Parathyroid adenoma (tissue), 2 donors: ENCODE measurements around the gene GALNT10.

Source experiments
- H2AFZ ChIP-seq: fragments of 300-600 bp; sonication (generic); one replicate; pipeline ENCODE4 v1.7.0; 2017; ENCODE audit warnings: antibody characterized with exemption, mild to moderate bottlenecking
- H3K27ac ChIP-seq: fragments of 300-600 bp; sonication (generic); one replicate; pipeline ENCODE4 v1.7.0; 2017
- H3K27me3 ChIP-seq: fragments of 300-600 bp; sonication (generic); one replicate; pipeline ENCODE4 v1.7.0; 2017; ENCODE audit warnings: low read length; ENCODE audit not compliant: control insufficient read depth, insufficient read depth
- H3K36me3 ChIP-seq: fragments of 300-600 bp; sonication (generic); one replicate; pipeline ENCODE4 v1.7.0; 2017; ENCODE audit warnings: low read length; ENCODE audit not compliant: control insufficient read depth, insufficient read depth
- H3K4me1 ChIP-seq: fragments of 300-600 bp; sonication (generic); one replicate; pipeline ENCODE4 v1.7.0; 2017; ENCODE audit warnings: control low read depth
- H3K4me2 ChIP-seq: fragments of 300-600 bp; sonication (generic); one replicate; pipeline ENCODE4 v1.7.0; 2017; ENCODE audit warnings: low read length
- H3K4me3 ChIP-seq: fragments of 300-600 bp; sonication (generic); one replicate; pipeline ENCODE4 v1.7.0; 2017; ENCODE audit warnings: low read depth, low read length
- H3K79me2 ChIP-seq: fragments of 300-600 bp; sonication (generic); one replicate; pipeline ENCODE4 v1.7.0; 2017; ENCODE audit warnings: control low read depth
- H3K9ac ChIP-seq: fragments of 300-600 bp; sonication (generic); one replicate; pipeline ENCODE4 v1.7.0; 2017; ENCODE audit warnings: mild to moderate bottlenecking
- H3K9me3 ChIP-seq: fragments of 300-600 bp; sonication (generic); one replicate; pipeline ENCODE4 v1.7.0; 2017; ENCODE audit warnings: low read length; ENCODE audit not compliant: control insufficient read depth
- CTCF ChIP-seq: fragments of 300-600 bp; sonication (generic); IDR thresholded peaks from one replicate; pipeline ENCODE4 v1.7.0; 2017; ENCODE audit warnings: antibody characterized with exemption, mild to moderate bottlenecking
- donor health status: primary hyperparathyroidism.

GALNT10 gene

GRCh38 chr5:154276261-154276972, 85.9 kb downstream of the GALNT10 start:
- H3K27ac ChIP-seq = no peak overlapping the region
- H3K4me1 ChIP-seq = peaks cover 21% of the 10 kb centered on the region
- H2AFZ ChIP-seq = no peak overlapping the region
- no peak overlapping the region for H3K4me2 ChIP-seq
- TF ChIP-seq CTCF = no peak
- H3K9me3 ChIP-seq = no peaks in the 10 kb centered on the region
- H3K79me2 ChIP-seq = no peaks in the 10 kb centered on the region
- H3K27me3 ChIP-seq = no peaks in the 10 kb centered on the region
- no peak overlapping the region for H3K4me3 ChIP-seq
- no peak overlapping the region for H3K9ac ChIP-seq
- H3K36me3 ChIP-seq = no peaks in the 10 kb centered on the region

GRCh38 chr5:154276973-154277331, 86.4 kb downstream of the GALNT10 start:
- no peak overlapping the region for H3K4me3 ChIP-seq
- TF ChIP-seq CTCF = no peak

GRCh38 chr5:154277499-154277898, 87.0 kb downstream of the GALNT10 start:
- H3K27me3 ChIP-seq = no peaks in the 10 kb centered on the region
- no peak overlapping the region for H2AFZ ChIP-seq
- TF ChIP-seq CTCF = no peak
- no peaks in the 10 kb centered on the region for H3K36me3 ChIP-seq
- no peak overlapping the region for H3K9ac ChIP-seq
- no peaks in the 10 kb centered on the region for H3K79me2 ChIP-seq
- H3K27ac ChIP-seq = no peak overlapping the region
- no peak overlapping the region for H3K4me2 ChIP-seq
- peaks cover 10% of the 10 kb centered on the region for H3K4me1 ChIP-seq
- H3K9me3 ChIP-seq = no peaks in the 10 kb centered on the region
- no peak overlapping the region for H3K4me3 ChIP-seq

More at GRCh38 chr5:154276973-154277331, 86.4 kb downstream of the GALNT10 start:
- no peaks in the 10 kb centered on the region for H3K36me3 ChIP-seq
- H3K4me2 ChIP-seq = no peak overlapping the region
- peaks cover 16% of the 10 kb centered on the region for H3K4me1 ChIP-seq
- H3K27me3 ChIP-seq = no peaks in the 10 kb centered on the region
- no peak overlapping the region for H3K27ac ChIP-seq
- no peak overlapping the region for H3K9ac ChIP-seq
- H2AFZ ChIP-seq = no peak overlapping the region
- H3K9me3 ChIP-seq = no peaks in the 10 kb centered on the region
- H3K79me2 ChIP-seq = no peaks in the 10 kb centered on the region

- TF ChIP-seq CTCF = no peak
- Histone ChIP-seq H2AFZ (no peak overlapping the region), H3K4me1 (peaks cover 4% of the 10 kb centered on the region), H3K4me2 (no peak overlapping the region), H3K27me3 (no peaks in the 10 kb centered on the region), H3K4me3 (no peak overlapping the region), H3K36me3 (no peaks in the 10 kb centered on the region), H3K9ac (no peak overlapping the region), H3K27ac (no peak overlapping the region), H3K79me2 (no peaks in the 10 kb centered on the region), H3K9me3 (no peaks in the 10 kb centered on the region)
Observed at GRCh38 chr5:154278186-154278585, 87.7 kb downstream of the GALNT10 start.

GRCh38 chr5:154278908-154279307, 88.4 kb downstream of the GALNT10 start:
- no peaks in the 10 kb centered on the region for H3K36me3 ChIP-seq
- no peak overlapping the region for H3K4me3 ChIP-seq
- H3K27me3 ChIP-seq = no peaks in the 10 kb centered on the region
- H3K4me1 ChIP-seq = peaks cover 1% of the 10 kb centered on the region
- H3K27ac ChIP-seq = no peak overlapping the region
- no peak overlapping the region for H3K9ac ChIP-seq
- H2AFZ ChIP-seq = no peak overlapping the region
- H3K9me3 ChIP-seq = no peaks in the 10 kb centered on the region
- no peaks in the 10 kb centered on the region for H3K79me2 ChIP-seq
- no peak for TF ChIP-seq CTCF
- H3K4me2 ChIP-seq = no peak overlapping the region
